Heart right ventricle (tissue), 16 donors: ENCODE measurements around the gene MYOM3. TPM values are rescaled to one million over a fixed set of nuclear protein-coding genes. Genes with fewer than 3 reads are reported as not detected.
A peak's percentile ranks its signal among the peaks of the same experiment; 100 is the strongest.
"Not testable (repeated sequence)": the region's sequence is repeated elsewhere in the genome, so short reads cannot be mapped to it uniquely, and the experiment has no call there.

ENCODE experiments used
- ATAC-seq, 8 donors: fragments of 200-7000 bp; cut with Tn5 transposase; one replicate each; pipeline ENCODE4 v1.9.1; 2020; ENCODE audit warnings: mild to moderate bottlenecking in 8 of 8, moderate library complexity in 8 of 8, moderate number of reproducible peaks in 1 of 8
- DNase-seq, 2 donors: peaks; one replicate each; pipeline ENCODE4 v3.0.0-alpha.2; 2020
- H3K27ac ChIP-seq, 10 donors: fragments of 200-600 bp; sonication (generic) in 2 of 10; one replicate each; pipeline versions ENCODE4 v1.5.0 to v1.8.0; 2020 to 2022; ENCODE audit warnings: mild to moderate bottlenecking in 3 of 10
- H3K27me3 ChIP-seq, 7 donors: fragments of 200-600 bp; one replicate each; pipeline ENCODE4 v1.8.0; 2021 to 2022; ENCODE audit warnings: mild to moderate bottlenecking in 2 of 7
- H3K36me3 ChIP-seq, 9 donors: fragments of 200-600 bp; sonication (generic) in 1 of 9; one replicate each; pipeline versions ENCODE4 v1.5.0 to v1.8.0; 2020 to 2022; ENCODE audit warnings: mild to moderate bottlenecking in 2 of 9
- H3K4me1 ChIP-seq, 9 donors: fragments of 200-600 bp; sonication (generic) in 1 of 9; one replicate each; pipeline versions ENCODE4 v1.5.0 to v1.8.0; 2020 to 2022; ENCODE audit warnings: mild to moderate bottlenecking in 4 of 9
- H3K4me3 ChIP-seq, 10 donors: fragments of 200-600 bp; sonication (generic) in 2 of 10; one replicate each; pipeline versions ENCODE4 v1.5.0 to v1.8.0; 2020 to 2022; ENCODE audit warnings: mild to moderate bottlenecking in 7 of 10, moderate library complexity in 2 of 10
- H3K9me3 ChIP-seq, 11 donors: fragments of 200-600 bp in 10 of 11; sonication (generic) in 2 of 11; one replicate each; pipeline versions ENCODE4 v1.5.0 to v1.8.0; 2013 to 2022; ENCODE audit warnings: mild to moderate bottlenecking in 2 of 11, control low read depth in 1 of 11, moderate library complexity in 1 of 11
- CTCF ChIP-seq, 9 donors: fragments of 200-600 bp; sonication (generic) in 2 of 9; IDR thresholded peaks; one replicate each; pipeline versions ENCODE4 v1.5.0 to v1.8.0; 2021 to 2022; ENCODE audit warnings: antibody characterized with exemption in 9 of 9, mild to moderate bottlenecking in 5 of 9, moderate library complexity in 1 of 9
- WGBS, 2 donors: extraction: QIAGEN DNeasy Blood & Tissue Kit; methylation state at CpG; one replicate each; pipeline ENCODE4 v1.1.7; 2013; ENCODE audit warnings: inconsistent platforms in 1 of 2; 5-methylcytosine and 5-hydroxymethylcytosine counted together
- intact Hi-C, 10 donors: fragments of 100-400 bp; cut with DNase I; formaldehyde crosslinking; loops; one replicate each; pipeline versions ENCODE4 v1.11.1 to v1.14.2; 2022
- polyA plus RNA-seq, 2 donors: library from polyadenylated mRNA; stranded (reverse); fragments of 200-250 nt; gene quantifications; one replicate each; pipeline ENCODE4 v1.2.3, GENCODE V29; 2013
- total RNA-seq, 10 donors: library from RNA; stranded (reverse); fragmentation: NEBNext Ultra II Directional in 3 of 10; extraction: Animal tissue kit (Norgen Biotek cat#: 25700) in 3 of 10; gene quantifications; one replicate each; pipeline versions ENCODE4 v1.2.1 to v1.2.4, GENCODE V29; 2021 to 2023
- donor health status: Arrhythmogenic right ventricular cardiomyopathy.
- donor health status: ischemic (EF 13 %, LVEDD 7.1; RV severe dilation, severe dysfunction).
- donor health status: healthy with polysubstance abuse.
- donor health status: DM: no; HTN: yes; CAD: no.
- donor health status: DM: no; HTN: no; CAD: no.
- donor health status: ischemic (EF 25% LVEDD 6.9; RV normal size, moderate dysfunction).
- donor health status: ischemic (EF 25% LVEDD 5.7; RV mildly dilated, moderate dysfunction).
- donor health status: healthy.
- donor health status: DM: yes; HTN: yes; CAD: no.
- donor health status: Ischemic cardiomyopathy.
- donor health status: ischemic (EF 35%, LVEDD 5.7; RV mildly dilated, moderate dysfunction).
- donor health status: nonischemic (EF 11% LVEDD 7.7; RV severe dilation, severe dysfunction).
- donor health status: DM: yes; HTN: yes; CAD: no.
- donor health status: PGD.
- donor health status: ischemic (EF 29% LVEDD 5.4; RV normal size, mild dysfunction).
- donor health status: nonischemic (EF 23%, LVEDD 6.1; RV moderate dilation, normal function).

The MYOM3 gene
- total and polyA plus RNA-seq, 12 donors = 85.3 to 428 (median 318) TPM

GRCh38 chr1:24009406-24009805, 102.5 kb downstream of the MYOM3 start:
- no peak for TF ChIP-seq CTCF (IDR thresholded peaks at IDR 0.05)
- peaks cover 0 to 29% (median 10%) of the 10 kb centered on the region in 9 donors for H3K4me1 ChIP-seq
- no peaks in the 10 kb centered on the region for H3K36me3 ChIP-seq
- H3K9me3 ChIP-seq = peaks cover 0 to 19% (median 0%) of the 10 kb centered on the region in 11 donors
- H3K4me3 ChIP-seq = no peak overlapping the region
- no peaks in the 10 kb centered on the region for H3K27me3 ChIP-seq
- DNase-seq (no peak), ATAC-seq (no peak)
- H3K27ac ChIP-seq = no peak overlapping the region
- 90 to 96% methylated on average over 1 of the region's 1 CpG for WGBS, 2 donors
- intact Hi-C loops = no loop called here

DNA sequence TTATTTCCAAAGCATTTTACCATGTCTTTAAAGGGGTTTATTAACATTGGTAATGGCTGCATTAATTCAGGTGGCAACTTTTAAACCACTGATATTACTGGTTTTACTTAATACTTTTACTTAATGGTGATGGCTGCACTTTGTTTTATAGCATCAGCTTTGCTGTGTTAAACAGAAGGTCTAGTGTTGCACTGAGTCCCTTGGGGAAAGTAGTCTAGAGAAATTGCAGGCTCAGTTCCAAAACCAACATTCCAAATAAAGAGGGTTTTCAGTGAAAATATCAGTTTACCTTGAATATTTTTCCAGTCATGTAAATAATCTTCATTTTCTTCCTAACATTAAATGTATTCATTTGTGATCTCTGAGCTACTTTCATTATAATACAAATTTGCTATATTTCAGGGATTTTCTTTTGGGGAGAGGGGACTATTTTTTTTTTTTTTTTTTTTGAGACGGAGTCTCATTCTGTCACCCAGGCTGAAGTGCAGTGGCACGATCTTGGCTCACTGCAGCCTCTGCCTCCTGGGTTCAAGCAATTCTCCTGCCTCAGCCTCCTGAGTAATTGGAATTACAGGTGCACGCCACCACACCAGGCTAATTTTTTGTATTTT, 103.3 kb downstream of the MYOM3 start:
- intact Hi-C loops, H3K27me3 ChIP-seq, H3K4me3 ChIP-seq, DNase-seq, H3K36me3 ChIP-seq: not testable (repeated sequence)
- 29 to 35% methylated on average over 2 of the region's 3 CpGs for WGBS, 2 donors
- H3K9me3 ChIP-seq = peaks cover 0 to 19% (median 0%) of the 10 kb centered on the region in 11 donors
- peak overlapping the region in 3 of 10 donors; percentile 13 to 45 (median 22) for H3K27ac ChIP-seq
- peaks cover 0 to 29% (median 10%) of the 10 kb centered on the region in 9 donors for H3K4me1 ChIP-seq
- peak in 2 of 8 donors; percentile 52 to 61 for ATAC-seq

DNA sequence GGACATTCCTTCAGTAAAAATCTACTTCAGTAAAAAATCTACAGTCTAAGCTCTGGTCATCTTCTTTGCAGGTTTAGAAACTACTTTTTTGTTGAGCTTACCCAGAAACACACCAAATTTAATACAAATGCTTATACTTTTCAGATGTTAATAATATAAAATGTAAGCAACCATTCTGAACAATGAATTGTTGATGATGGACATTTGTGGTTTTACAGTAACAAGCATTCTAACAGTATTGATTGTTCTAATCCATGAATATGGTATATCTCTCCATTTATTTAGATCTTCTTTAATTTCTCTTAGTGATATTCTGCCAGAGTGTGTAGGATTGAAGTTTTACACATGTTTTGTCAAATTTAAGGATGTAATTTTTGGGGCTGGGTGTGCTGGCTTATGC, 104.9 kb downstream of the MYOM3 start:
- TF ChIP-seq CTCF (IDR thresholded peaks at IDR 0.05) = no peak
- no peaks in the 10 kb centered on the region for H3K36me3 ChIP-seq
- ATAC-seq (no peak), DNase-seq (no peak)
- H3K9me3 ChIP-seq = peaks cover 0 to 10% (median 0%) of the 10 kb centered on the region in 11 donors
- H3K27me3 ChIP-seq = no peaks in the 10 kb centered on the region
- intact Hi-C loops = no loop called here
- peaks cover 0 to 23% (median 10%) of the 10 kb centered on the region in 9 donors for H3K4me1 ChIP-seq
- no peak overlapping the region for H3K4me3 ChIP-seq
- H3K27ac ChIP-seq = no peak overlapping the region

Other genes starting within 250 kb of the MYOM3 start
- 10 to 100 TPM; 10.6 to 34.0 (median 15.1) TPM for gene FUCA1, start 243.8 kb downstream of the MYOM3 start, total RNA-seq
- 10 to 100 TPM; 11.2 to 13.3 TPM for gene FUCA1, start 243.8 kb downstream of the MYOM3 start, polyA plus RNA-seq
- gene CNR2, start 198.8 kb downstream of the MYOM3 start, total RNA-seq = under 1 TPM in 1 of 10 donors, not detected in 9; 0.19 TPM
- gene CNR2, start 198.8 kb downstream of the MYOM3 start, polyA plus RNA-seq = under 1 TPM in 1 of 2 donors, not detected in 1; 0.01 TPM
- 100 to 1,000 TPM in 5 of 10 donors, 10 to 100 TPM in 5; 65.1 to 129 (median 93.8) TPM for gene PNRC2, start 152.3 kb downstream of the MYOM3 start, total RNA-seq
- gene PNRC2, start 152.3 kb downstream of the MYOM3 start, polyA plus RNA-seq = 10 to 100 TPM; 58.4 to 60.6 TPM
- gene SRSF10, start 131.8 kb downstream of the MYOM3 start, total RNA-seq = 10 to 100 TPM; 40.7 to 65.8 (median 52.8) TPM
- gene SRSF10, start 131.8 kb downstream of the MYOM3 start, polyA plus RNA-seq = 10 to 100 TPM; 32.9 to 70.2 TPM
- gene IL22RA1, start 31.0 kb upstream of the MYOM3 start, total RNA-seq = 1 to 10 TPM in 1 of 10 donors, under 1 TPM in 8, not detected in 1; 0.13 to 1.6 (median 0.31) TPM
- under 1 TPM; 0.07 to 0.29 TPM for gene IL22RA1, start 31.0 kb upstream of the MYOM3 start, polyA plus RNA-seq
- 1 to 10 TPM; 2.0 to 3.7 (median 2.6) TPM for gene IFNLR1, start 75.2 kb upstream of the MYOM3 start, total RNA-seq
- gene IFNLR1, start 75.2 kb upstream of the MYOM3 start, polyA plus RNA-seq = 1 to 10 TPM in 1 of 2 donors, under 1 TPM in 1; 0.51 to 1.2 TPM
- not detected for gene GRHL3, start 207.2 kb upstream of the MYOM3 start, total RNA-seq
- gene GRHL3, start 207.2 kb upstream of the MYOM3 start, polyA plus RNA-seq = under 1 TPM in 1 of 2 donors, not detected in 1; 0.03 TPM